Mononuclear cell (primary cell): ENCODE data around the gene OTOG. TPM values are rescaled to one million over a fixed set of nuclear protein-coding genes. Genes with fewer than 3 reads are reported as not detected.

Source experiments
- H3K27me3 ChIP-seq: 2 replicates; pipeline ENCODE4 v1.6.0; 2011; ENCODE audit warnings: low read length, control low read depth; ENCODE audit not compliant: insufficient read depth
- H3K4me1 ChIP-seq: 2 replicates; pipeline ENCODE4 v1.5.1; 2011; ENCODE audit warnings: mild to moderate bottlenecking, low read length, control low read depth; ENCODE audit not compliant: insufficient read depth
- H3K4me3 ChIP-seq: 2 replicates; pipeline ENCODE4 v1.5.1; 2011; ENCODE audit warnings: mild to moderate bottlenecking, low read length, moderate library complexity
- H3K9me3 ChIP-seq: 2 replicates; pipeline ENCODE4 v1.5.1; 2011; ENCODE audit warnings: low read depth, mild to moderate bottlenecking, control low read depth, low read length
- total RNA-seq: library from RNA; depleted of rRNA; stranded (reverse); fragments of >200 nt; gene quantifications from one replicate; pipeline ENCODE4 v1.2.3, GENCODE V29; 2012

The OTOG gene
- total RNA-seq, 1 donor, result not detected

DNA sequence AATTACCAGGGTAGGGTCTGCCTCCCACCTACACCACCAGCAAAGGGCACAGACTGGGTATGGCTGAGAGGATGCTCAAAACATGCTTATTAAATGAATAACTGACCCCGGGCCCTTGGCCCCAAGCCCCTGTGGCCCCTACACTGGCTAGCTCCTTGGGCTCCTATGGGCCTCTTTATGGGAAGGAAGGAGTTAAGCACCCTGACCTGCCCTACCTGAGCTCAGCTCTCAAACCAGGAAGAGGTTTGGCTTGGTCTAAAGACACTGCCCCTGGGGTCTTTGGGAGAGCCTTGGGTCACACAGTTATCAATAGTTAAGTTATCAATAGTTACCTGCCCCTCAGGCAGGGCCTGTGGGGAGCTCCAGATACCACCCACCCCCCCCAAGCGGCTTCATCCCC, 4.0 kb upstream of the OTOG start:
- Histone ChIP-seq H3K27me3 (peaks cover 7% of the 10 kb centered on the region), H3K4me3 (no peak overlapping the region)

DNA sequence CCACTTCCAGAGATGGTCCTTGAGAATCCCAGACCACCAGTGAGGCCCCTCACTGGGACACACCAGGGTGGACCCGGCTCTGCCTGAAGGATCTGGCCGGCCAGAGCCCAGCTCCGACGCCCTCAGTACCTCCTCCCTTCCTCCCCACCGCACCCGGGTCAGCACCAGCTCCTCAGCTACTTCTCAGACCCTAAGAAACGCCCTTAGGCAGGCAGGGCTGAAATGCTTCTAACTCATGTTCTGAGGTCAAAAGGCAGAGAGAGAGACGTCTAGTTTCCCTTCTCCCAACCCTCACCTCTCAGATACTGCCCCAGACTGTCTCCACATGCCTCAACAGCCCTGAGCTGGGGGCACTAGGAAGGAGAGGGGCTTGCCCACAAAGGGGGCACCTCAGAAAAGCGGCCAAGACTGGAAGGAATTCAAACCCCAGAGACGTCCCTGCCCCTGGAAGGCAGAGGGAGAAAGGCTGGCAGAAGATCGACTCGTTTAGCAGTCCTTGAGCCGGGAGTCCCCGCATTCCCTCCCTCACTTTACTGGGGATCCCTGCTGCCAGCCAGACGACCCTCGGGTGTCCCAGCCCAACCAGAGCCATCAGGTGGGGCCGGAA, 3.4 kb upstream of the OTOG start:
- Histone ChIP-seq H3K4me3 (no peak overlapping the region), H3K27me3 (peaks cover 7% of the 10 kb centered on the region), H3K4me1 (no peaks in the 10 kb centered on the region), H3K9me3 (no peaks in the 10 kb centered on the region)

More for the DNA sequence above, 4.0 kb upstream of the OTOG start:
- Histone ChIP-seq H3K4me1 (no peaks in the 10 kb centered on the region), H3K9me3 (no peaks in the 10 kb centered on the region)

DNA sequence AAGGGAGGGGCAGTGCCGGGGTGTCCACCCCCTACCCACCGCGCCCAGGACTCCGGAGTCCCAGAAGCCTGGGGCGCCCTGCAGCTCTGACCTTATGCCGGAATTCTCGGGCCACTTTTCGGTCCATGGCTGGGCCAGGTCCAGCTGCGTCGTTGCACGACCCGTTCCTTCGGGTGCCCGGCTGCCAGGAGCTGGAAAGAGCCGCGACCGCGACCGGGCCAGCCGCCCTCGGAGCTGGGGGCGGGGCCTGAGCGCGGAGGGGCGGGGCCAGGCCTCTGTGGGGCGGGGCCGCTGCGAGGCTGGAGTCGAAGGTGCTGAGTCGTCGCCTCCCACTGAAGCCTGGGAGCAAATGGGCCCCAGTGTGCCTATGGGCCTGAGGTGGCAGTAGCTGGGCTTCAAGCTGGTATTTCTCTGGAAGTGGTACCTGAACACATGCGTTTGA, 2.9 kb upstream of the OTOG start, which contains the start of gene USH1C:
Gene USH1C (minus strand): TSS at position 236 of the 442 bp plus-strand sequence. CDS start 109 bp downstream, at position 127.
- Histone ChIP-seq H3K4me1 (no peaks in the 10 kb centered on the region), H3K4me3 (no peak within 1 kb of the TSS), H3K27me3 (peaks cover 7% of the 10 kb centered on the region), H3K9me3 (no peaks in the 10 kb centered on the region)

DNA sequence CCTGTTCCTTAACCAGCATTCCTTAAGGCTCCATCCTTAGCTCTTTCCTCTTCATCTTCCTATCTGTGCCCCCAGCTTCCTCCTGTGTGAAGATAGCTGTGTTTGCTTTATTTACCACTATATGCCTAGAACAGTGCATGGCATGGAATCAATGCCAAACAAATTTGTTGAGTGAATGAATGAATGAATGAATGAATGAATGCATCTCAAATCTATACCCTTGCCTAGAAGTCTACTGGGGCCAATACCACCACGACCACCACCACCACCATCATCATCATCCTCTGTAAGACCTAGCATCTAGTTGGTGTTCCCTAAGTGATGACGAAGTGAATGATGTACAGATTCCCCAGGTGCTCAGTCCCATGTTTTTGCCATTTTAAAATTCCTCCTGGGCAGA, 819 bp upstream of the OTOG start:
- peaks cover 7% of the 10 kb centered on the region for H3K27me3 ChIP-seq
- no peak overlapping the region for H3K4me3 ChIP-seq
- no peaks in the 10 kb centered on the region for H3K9me3 ChIP-seq
- H3K4me1 ChIP-seq, result no peaks in the 10 kb centered on the region

DNA sequence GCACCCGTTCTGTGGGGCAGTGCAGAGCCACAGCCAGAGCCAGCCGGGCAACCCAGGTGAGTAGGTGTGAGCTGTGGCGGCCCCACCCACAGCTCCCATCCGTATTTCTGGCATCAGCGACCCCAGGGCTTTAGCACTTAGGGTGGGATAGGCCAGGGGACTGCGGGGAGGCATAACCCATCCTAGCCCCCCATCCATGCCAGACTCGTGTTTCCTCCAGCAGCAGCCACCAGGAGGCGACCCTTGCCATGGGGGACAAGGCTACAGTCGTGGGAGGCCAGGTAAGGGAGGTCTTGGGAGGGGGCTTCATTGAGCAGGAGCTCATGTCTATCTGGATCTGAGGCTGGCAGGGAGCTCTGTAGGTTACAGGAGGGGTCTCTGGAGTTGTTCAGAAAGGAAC, 873 bp downstream of the OTOG start:
- Histone ChIP-seq H3K4me3 (no peak overlapping the region), H3K27me3 (peaks cover 7% of the 10 kb centered on the region), H3K9me3 (no peaks in the 10 kb centered on the region), H3K4me1 (no peaks in the 10 kb centered on the region)

DNA sequence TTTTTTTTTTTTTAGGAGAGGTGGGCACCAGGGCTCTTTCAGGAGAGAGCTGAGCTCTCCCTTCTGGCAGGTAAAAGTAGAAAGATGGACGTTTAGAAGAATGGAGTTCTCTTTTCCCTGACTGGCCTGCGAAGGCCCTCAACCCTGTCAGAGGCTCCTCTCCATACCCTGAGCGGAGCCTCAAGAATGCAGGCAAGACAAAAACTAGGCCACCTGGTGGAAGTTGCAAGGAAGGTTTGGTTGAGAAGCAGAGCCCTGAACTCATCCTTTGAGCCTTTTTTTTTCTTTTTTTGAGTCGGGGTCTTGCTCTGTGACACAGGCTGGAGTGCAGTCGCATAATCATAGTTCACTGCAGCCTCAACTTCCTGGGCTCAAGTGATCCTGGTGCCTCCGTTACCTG, 1.4 kb downstream of the OTOG start:
- no peak overlapping the region for H3K4me3 ChIP-seq
- no peaks in the 10 kb centered on the region for H3K4me1 ChIP-seq
- no peaks in the 10 kb centered on the region for H3K9me3 ChIP-seq
- peaks cover 7% of the 10 kb centered on the region for H3K27me3 ChIP-seq

DNA sequence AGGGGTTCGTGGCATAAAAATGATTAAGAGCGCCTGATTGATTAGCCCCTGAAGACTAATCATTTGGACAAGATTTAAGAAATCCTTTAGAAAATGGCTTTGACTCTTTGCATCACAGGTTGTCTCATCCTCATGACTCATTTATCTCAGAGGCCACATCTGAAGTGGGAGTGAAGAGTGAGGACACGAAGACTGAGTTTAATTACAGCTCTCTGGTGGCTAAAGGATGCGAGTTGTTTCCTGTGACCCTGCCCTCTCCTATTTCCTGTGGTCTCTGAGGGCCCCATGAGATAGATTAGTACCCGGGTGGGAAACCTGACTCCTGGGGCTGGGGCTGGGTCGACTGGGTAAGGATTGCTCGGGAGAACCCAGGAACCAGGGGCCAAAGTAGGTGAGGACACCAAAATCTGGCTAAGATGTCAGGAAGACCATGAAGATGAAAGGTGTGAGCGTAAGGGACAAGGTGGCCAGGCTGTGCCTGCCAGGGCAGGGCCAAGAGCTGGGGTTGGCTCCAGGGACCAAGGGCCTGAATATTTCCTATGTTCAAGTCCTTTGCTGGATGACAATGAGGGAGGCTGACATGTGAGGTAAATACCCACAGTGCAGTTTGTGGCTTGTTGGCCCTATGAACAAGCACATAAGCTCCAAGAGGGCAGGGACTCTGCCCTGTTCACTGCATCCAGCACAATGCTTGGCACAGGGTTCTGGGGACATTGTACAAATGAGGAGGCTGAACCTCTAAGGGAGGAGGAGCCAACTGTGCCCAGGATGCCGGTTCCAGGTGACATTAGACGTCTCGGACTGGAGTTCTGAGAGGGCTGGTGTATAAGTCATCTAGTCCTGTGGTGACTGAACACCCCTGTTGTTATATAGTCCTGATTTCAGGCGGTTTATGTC, 3.6 kb downstream of the OTOG start:
- Histone ChIP-seq H3K4me1 (no peaks in the 10 kb centered on the region), H3K4me3 (no peak overlapping the region), H3K27me3 (no peaks in the 10 kb centered on the region), H3K9me3 (no peaks in the 10 kb centered on the region)

DNA sequence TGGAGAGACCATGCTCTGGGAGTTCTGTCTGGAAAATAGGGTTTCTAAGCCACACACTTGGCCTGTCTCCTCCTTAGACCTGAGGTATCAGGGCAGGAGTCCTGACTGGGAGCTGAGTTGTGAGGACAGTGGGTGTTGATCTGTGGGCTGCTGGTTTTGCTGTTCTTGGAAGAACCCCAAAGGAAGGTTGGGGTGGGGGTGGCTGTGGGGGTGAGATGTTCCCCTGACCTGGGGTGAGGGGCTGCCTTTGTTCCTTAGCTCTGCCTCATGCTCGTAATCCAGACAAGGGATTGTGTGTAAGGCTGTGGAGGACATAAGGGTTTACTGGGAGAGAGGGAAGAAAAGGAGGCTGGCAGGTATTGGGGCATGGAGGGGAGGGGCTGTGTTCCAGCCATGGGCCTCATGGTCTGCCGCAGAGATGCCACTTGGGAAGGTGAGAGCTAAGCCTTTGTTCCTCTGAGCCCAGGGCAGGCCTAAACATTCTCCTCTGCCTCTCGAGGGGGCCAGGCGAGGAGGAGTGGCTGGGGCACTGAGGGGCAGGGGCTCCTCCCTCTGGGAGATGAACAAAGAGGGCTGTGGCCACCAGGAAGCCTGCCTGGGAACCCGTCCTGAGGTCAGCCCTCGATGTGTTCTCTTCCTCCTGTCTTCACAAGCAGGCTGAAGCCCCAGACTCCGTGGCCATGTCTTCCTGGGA, 4.4 kb downstream of the OTOG start:
- Histone ChIP-seq H3K9me3 (no peaks in the 10 kb centered on the region), H3K4me1 (no peaks in the 10 kb centered on the region), H3K4me3 (no peak overlapping the region), H3K27me3 (no peaks in the 10 kb centered on the region)

DNA sequence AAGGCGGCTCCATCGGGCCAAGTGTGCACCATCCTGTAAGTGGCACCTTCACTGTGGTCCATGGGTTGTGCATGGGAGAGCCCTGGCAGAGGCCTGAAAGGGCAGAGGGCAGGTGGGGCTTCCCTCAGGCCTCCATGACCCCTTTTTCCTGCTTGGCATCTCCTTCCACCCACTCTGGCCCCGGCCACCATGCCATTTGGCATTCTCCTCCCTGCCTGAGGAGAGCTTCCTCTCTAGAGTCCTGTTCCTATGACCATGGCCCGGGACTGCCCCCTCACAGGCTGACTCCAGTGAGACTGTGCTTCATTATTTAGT, 4.9 kb downstream of the OTOG start:
- no peaks in the 10 kb centered on the region for H3K27me3 ChIP-seq
- no peaks in the 10 kb centered on the region for H3K9me3 ChIP-seq
- H3K4me3 ChIP-seq, result no peak overlapping the region
- H3K4me1 ChIP-seq, result no peaks in the 10 kb centered on the region

DNA sequence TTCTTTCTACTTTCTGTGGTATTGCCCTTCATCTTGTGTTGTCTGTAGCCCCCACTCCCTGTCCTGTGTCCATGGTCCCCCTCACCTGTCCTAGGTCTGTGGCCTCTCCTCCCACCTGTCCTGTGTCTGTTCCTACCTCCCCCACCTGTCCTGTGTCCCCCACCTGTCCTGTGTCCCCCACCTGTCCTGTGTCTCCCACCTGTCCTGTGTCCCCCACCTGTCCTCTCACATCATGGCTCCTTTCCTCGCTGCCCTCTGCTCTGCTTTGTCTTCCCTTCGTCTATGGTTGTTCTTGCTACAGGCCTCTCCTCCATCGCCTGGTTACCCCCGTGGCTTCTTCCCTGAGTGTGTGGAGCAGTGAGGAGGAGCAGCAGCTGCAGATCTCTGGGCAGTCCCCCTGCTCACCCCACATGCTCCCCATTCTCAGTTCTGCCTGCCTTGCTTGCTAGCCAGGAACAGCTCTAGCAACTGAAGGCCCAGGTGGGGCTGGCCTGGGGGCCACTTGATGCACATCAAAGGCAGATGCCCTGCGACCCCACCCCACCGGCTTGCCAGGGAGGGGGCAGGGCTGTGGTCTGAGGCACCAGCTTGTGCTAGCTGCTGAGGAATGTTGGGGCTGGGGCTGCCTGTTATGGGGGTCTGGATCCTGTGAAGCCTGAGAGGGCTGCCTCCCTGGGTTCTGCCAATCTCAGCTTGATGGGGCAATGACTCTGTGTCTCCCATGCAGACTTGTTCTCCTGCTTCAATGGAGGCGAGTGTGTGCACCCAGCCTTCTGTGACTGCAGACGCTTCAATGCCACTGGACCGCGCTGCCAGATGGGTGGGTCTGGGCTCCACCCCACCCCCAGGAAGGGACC, 5.6 kb downstream of the OTOG start:
- Histone ChIP-seq H3K4me1 (no peaks in the 10 kb centered on the region), H3K4me3 (no peak overlapping the region), H3K27me3 (no peaks in the 10 kb centered on the region), H3K9me3 (no peaks in the 10 kb centered on the region)

DNA sequence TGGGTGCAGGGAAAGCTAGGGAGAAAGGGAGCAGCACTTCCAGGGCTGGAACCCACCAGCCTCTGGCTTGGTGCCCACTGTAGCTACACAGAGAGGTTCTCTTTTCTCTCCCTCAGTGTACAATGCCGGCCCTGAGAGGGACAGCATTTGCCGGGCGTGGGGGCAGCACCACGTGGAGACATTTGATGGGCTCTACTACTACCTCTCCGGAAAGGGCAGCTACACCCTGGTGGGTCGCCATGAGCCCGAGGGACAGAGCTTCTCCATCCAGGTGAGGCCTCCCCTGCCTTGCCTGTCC, 6.1 kb downstream of the OTOG start:
- Histone ChIP-seq H3K9me3 (no peaks in the 10 kb centered on the region), H3K27me3 (no peaks in the 10 kb centered on the region), H3K4me3 (no peak overlapping the region), H3K4me1 (no peaks in the 10 kb centered on the region)

DNA sequence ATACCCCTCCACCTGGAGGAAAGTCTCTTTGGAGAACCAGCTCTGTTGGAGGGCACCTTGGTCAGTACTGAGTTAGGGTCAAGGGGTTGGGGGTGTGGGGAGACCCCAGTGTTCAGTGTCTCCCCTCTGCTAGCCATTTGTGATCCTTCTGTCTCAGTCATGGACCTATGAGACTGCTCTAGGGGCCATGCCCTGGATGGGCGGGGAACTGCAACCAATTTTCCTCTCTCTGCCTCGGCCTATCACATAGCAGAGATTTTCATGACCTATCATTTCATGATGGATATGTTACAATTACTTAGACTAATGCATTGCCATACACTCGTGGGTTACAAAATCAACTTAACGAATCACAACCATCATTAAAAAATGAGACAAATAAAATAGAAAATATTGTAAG, 7.4 kb downstream of the OTOG start:
- H3K4me3 ChIP-seq, result no peak overlapping the region
- no peaks in the 10 kb centered on the region for H3K27me3 ChIP-seq
- no peaks in the 10 kb centered on the region for H3K4me1 ChIP-seq

DNA sequence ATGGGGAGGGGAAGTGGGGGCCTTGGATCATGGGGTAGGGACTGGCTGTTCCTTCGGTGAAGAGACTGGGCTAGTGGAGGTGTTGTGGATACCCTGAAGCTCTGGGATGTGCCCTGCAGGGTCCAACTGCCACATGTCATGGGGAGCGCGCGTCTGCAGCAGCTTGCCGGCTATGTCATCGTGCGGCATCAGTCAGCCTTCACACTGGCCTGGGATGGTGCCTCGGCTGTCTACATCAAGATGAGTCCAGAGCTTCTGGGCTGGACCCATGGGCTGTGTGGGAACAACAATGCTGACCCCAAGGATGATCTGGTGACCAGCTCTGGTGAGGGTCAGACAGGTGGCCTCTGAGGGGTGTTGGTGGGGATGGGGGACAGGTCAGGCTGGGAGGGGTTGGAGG, 9.9 kb downstream of the OTOG start:
- no peaks in the 10 kb centered on the region for H3K27me3 ChIP-seq
- H3K4me3 ChIP-seq, result no peak overlapping the region
- H3K9me3 ChIP-seq, result no peaks in the 10 kb centered on the region
- H3K4me1 ChIP-seq, result no peaks in the 10 kb centered on the region

More for the DNA sequence above, 7.4 kb downstream of the OTOG start:
- H3K9me3 ChIP-seq, result no peaks in the 10 kb centered on the region

DNA sequence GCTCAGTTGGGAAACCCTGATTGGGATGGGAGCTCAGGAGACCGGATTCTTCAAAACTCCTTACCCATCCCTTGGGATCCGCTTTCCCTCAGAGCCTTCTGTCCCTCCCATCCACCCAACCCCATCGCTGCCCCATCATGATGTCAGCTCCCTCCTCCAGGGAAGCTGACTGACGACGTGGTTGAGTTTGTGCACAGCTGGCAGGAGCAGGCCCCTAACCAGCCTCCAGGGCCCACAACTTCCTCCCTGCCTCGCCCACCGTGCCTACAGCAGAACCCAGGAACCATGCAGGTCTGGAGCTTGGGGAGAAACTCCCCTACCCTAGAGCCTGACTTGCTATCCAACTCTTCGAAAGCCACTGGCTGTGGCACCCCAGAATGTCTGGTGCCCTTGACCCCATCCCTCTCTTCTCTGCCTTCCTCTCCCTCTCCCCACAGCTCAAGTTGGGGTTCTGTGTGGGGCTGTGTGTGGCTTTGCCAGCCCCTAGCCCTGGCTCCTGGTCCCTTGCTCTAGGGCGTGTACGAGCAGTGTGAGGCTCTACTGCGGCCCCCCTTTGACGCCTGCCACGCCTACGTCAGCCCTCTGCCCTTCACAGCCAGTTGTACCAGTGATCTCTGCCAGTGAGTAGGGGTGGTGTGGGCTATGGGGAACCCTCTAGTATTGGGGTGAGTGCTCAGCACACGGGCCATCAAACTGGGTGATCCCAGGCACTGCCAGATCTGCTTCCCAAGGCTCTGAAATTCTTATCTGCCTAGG, 11.1 kb downstream of the OTOG start:
- Histone ChIP-seq H3K4me3 (no peak overlapping the region), H3K4me1 (no peaks in the 10 kb centered on the region), H3K9me3 (no peaks in the 10 kb centered on the region), H3K27me3 (no peaks in the 10 kb centered on the region)
